ENCODE measurements around the gene CNPY1.

Gene CNPY1

DNA sequence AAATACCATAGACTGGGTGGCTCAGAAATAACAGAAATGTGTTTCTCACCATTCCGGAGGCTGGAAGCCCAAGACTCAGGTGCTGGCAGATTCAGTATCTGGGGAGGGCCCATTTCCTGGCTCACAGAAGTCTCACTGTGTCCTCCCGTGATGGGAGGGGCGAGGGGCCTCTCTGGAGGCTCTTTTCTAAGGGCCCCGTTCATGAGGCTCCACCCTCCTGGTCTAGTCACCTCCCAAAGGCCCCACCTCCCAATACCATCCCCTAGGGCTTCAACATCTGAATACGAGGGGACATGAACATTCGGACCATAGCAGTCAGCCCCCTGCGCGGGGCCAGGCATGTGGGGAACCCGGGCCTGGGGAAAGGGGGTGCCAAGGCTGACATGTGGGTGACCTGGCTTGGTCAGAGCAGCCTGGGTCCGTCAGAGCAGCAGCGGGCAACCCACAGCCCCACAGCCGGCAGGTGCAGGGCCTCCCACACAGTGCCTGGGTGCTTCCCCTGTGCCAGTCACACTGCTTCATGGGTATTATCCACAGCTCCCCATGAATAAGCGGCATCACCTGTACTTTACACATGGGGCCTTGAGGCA is 13.3 kb upstream of the CNPY1 start:
- Histone ChIP-seq H3K27ac (no peak overlapping the region), H3K36me3 (no peaks in the 10 kb centered on the region), H3K9me3 (ENCODE audit: severe bottlenecking) (no peaks in the 10 kb centered on the region), H3K27me3 (ENCODE audit: insufficient read depth, low read depth, severe bottlenecking) (no peaks in the 10 kb centered on the region), H3K4me3 (ENCODE audit: low read depth, low read length) (no peak overlapping the region)
- TF ChIP-seq, protein P1, sequence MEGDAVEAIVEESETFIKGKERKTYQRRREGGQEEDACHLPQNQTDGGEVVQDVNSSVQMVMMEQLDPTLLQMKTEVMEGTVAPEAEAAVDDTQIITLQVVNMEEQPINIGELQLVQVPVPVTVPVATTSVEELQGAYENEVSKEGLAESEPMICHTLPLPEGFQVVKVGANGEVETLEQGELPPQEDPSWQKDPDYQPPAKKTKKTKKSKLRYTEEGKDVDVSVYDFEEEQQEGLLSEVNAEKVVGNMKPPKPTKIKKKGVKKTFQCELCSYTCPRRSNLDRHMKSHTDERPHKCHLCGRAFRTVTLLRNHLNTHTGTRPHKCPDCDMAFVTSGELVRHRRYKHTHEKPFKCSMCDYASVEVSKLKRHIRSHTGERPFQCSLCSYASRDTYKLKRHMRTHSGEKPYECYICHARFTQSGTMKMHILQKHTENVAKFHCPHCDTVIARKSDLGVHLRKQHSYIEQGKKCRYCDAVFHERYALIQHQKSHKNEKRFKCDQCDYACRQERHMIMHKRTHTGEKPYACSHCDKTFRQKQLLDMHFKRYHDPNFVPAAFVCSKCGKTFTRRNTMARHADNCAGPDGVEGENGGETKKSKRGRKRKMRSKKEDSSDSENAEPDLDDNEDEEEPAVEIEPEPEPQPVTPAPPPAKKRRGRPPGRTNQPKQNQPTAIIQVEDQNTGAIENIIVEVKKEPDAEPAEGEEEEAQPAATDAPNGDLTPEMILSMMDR (IDR thresholded peaks at IDR 0.05; ENCODE audit: low read depth, low read length), result no peak
- no peak for DNase-seq

DNA sequence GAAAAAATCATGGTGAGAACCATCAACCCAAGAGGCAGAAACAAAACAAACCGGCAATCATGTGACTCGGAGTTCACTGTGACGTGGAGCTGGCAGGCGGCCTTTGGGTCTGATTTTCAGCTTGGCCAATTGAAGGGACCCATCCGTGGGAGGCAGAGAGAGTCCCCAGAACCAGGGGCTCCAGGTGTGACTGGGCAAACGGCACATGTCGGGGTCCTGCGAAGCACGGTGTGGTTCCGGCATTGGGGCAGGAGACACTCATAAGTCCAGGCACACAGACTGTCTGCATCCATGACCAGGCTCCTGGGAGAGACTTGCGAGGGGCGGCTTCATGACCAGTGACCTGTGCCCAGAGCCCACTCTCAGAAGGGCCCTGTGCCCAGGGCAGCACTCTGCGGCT is 12.6 kb upstream of the CNPY1 start:
- Histone ChIP-seq H3K27me3 (ENCODE audit: insufficient read depth, low read depth, severe bottlenecking) (no peaks in the 10 kb centered on the region), H3K27ac (no peak overlapping the region), H3K36me3 (no peaks in the 10 kb centered on the region), H3K9me3 (ENCODE audit: severe bottlenecking) (no peaks in the 10 kb centered on the region), H3K4me3 (ENCODE audit: low read depth, low read length) (no peak overlapping the region)
- no peak for DNase-seq
- TF ChIP-seq, protein P1 (IDR thresholded peaks at IDR 0.05; ENCODE audit: low read depth, low read length), result no peak

DNA sequence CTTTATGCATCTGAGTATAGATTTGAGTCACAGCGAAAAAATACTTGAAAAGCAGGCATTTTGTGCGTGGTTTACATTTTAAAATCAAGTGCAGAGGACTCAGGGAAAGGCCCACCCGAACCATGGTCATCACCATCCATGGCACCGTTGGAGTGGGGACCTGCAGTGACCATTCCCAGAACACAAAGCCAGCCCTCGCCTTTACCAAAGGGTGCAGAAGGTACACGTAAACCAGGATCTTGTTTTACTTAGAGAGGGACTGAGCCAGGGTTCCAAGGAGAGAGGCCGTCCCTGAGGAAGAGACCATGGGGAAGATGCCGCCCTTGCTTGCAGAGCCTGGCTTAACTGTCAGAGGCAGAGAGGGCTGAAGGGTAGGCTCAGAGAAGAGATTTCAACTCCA is 12.0 kb upstream of the CNPY1 start:
- Histone ChIP-seq H3K27ac (no peak overlapping the region), H3K27me3 (ENCODE audit: insufficient read depth, low read depth, severe bottlenecking) (no peaks in the 10 kb centered on the region), H3K4me3 (ENCODE audit: low read depth, low read length) (no peak overlapping the region), H3K36me3 (no peaks in the 10 kb centered on the region), H3K9me3 (ENCODE audit: severe bottlenecking) (no peaks in the 10 kb centered on the region)
- DNase-seq, result no peak
- TF ChIP-seq, protein P1 (IDR thresholded peaks at IDR 0.05; ENCODE audit: low read depth, low read length), result no peak

DNA sequence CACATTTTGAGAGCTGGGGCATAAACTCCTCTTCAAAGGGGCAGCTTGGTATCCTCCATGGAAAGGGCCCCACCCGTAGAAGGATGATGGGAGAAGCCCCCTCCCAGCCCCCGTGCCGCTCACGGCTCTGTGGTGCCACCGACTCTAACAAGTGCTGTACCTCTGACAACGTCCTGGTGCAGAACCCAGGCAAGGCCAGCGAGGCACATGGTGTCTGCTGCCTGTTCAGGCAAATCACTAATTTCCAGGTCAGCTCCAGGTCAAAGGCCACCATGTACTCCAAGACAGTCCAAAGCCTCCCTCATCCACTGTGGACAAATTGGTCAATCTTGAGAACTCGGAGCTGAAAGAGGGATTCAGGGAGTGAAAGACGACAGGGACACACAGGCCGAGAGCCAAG is 11.4 kb upstream of the CNPY1 start:
- H3K9me3 ChIP-seq (ENCODE audit: severe bottlenecking), result no peaks in the 10 kb centered on the region
- TF ChIP-seq, protein P1 (IDR thresholded peaks at IDR 0.05; ENCODE audit: low read depth, low read length), result no peak
- DNase-seq, result no peak
- H3K36me3 ChIP-seq, result no peaks in the 10 kb centered on the region
- H3K27ac ChIP-seq, result no peak overlapping the region
- H3K4me3 ChIP-seq (ENCODE audit: low read depth, low read length), result no peak overlapping the region
- no peaks in the 10 kb centered on the region for H3K27me3 ChIP-seq (ENCODE audit: insufficient read depth, low read depth, severe bottlenecking)

DNA sequence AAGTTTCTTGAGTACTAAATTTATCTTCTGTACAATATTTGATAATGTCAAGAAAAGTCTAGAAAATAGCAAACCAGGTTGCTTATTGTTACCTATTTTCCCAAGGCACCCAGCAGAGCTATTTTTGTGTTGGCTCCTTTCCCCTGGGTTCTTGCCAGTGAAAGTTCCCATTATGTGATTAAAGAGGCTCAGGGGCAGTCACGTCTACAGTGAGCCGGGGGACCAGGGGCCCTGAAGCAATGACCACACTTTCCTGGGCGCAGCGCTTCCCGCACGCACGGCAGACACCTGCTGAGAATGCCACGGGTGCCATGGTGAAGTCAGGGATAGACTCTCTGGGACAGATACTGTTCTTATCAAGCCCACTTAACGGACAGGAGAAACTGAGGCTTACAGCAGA is 10.4 kb upstream of the CNPY1 start:
- no peaks in the 10 kb centered on the region for H3K27me3 ChIP-seq (ENCODE audit: insufficient read depth, low read depth, severe bottlenecking)
- TF ChIP-seq, protein P1 (IDR thresholded peaks at IDR 0.05; ENCODE audit: low read depth, low read length), result no peak
- no peak for DNase-seq
- no peaks in the 10 kb centered on the region for H3K9me3 ChIP-seq (ENCODE audit: severe bottlenecking)
- H3K27ac ChIP-seq, result no peak overlapping the region
- no peak overlapping the region for H3K4me3 ChIP-seq (ENCODE audit: low read depth, low read length)
- no peaks in the 10 kb centered on the region for H3K36me3 ChIP-seq

DNA sequence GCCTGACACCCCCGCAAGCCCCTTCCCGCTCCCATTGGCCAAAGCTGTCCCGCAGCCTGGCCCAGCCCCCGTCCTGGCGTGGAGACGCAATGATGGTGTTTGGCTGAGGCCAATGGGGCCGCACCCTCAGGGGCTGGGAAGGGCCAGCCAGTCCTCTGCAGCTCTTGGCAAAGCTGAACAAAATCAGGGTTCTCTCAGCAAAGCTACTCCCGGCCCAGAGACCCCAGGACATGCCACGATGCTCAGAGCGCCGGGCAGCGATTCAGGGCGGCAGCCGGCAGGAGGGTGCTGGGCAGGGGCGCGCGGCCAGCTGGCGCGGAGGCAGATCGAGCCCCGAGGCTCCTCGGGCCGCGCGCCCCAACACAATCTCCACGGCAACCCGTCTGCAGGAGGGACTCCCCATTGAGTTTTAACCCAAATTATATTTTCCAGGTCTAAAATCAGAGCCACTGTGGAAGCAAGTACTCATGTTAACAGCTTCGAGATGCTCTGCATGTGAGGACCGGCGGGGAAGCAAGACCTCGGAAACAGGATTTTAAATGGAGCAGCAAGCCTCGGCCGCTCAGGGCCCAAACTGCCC is 8.8 kb upstream of the CNPY1 start:
- H3K9me3 ChIP-seq (ENCODE audit: severe bottlenecking), result no peaks in the 10 kb centered on the region
- DNase-seq, result no peak
- no peaks in the 10 kb centered on the region for H3K36me3 ChIP-seq
- H3K27ac ChIP-seq, result no peak overlapping the region
- TF ChIP-seq, protein P1 (IDR thresholded peaks at IDR 0.05; ENCODE audit: low read depth, low read length), result no peak
- H3K4me3 ChIP-seq (ENCODE audit: low read depth, low read length), result no peak overlapping the region
- H3K27me3 ChIP-seq (ENCODE audit: insufficient read depth, low read depth, severe bottlenecking), result no peaks in the 10 kb centered on the region
